GM12878 (cell line): ENCODE measurements around the gene TSEN54. TPM values are rescaled to one million over a fixed set of nuclear protein-coding genes. Genes with fewer than 3 reads are reported as not detected.

Experiments used
- ATAC-seq: fragments of 200-7000 bp; cut with Tn5 transposase; 3 replicates; pipeline ENCODE4 v1.9.1; 2020; ENCODE audit warnings: mild to moderate bottlenecking, moderate library complexity
- BruUV-seq: library from RNA; stranded (reverse); fragments of 400-500 nt; replicated peaks from 2 replicates; lab custom pipeline; 2021; lab: Mats Ljungman, UMichigan
- CTCF ChIA-PET: fragments of 300-600 bp; sonication (Branson Sonifier 250); formaldehyde crosslinking; extraction: SDS; loops from one replicate; lab custom pipeline; 2021; ENCODE audit warnings: inconsistent platforms; lab: Yijun Ruan, JAX
- POLR2A ChIA-PET: fragments of 350-600 bp; formaldehyde crosslinking; extraction: SDS; loops from one replicate; lab custom pipeline; 2021; ENCODE audit warnings: inconsistent platforms; lab: Charles Lee
- RAD21 ChIA-PET: fragments of 300-600 bp; sonication (Branson Sonifier 250); formaldehyde crosslinking; loops from one replicate; lab custom pipeline; 2023; ENCODE audit warnings: antibody characterized with exemption; ENCODE audit not compliant: unreplicated experiment; lab: Charles Lee
- SMC1A ChIA-PET: fragments of 300-600 bp; sonication (Branson Sonifier 250); formaldehyde crosslinking; loops from one replicate; lab custom pipeline; 2023; ENCODE audit not compliant: unreplicated experiment, uncharacterized antibody; lab: Charles Lee
- DNase-seq: peaks from one replicate; pipeline ENCODE4 v3.0.0-alpha.2; 2011; ENCODE audit warnings: low read depth, low spot score
- FAIRE-seq: peaks from 3 replicates; lab custom pipeline; 2011; peaks lifted over from hg19 to GRCh38; lab: Jason Lieb, UNC
- H2AFZ ChIP-seq: 2 replicates; pipeline ENCODE4 v1.6.0; 2011; ENCODE audit warnings: low read depth, low read length, control low read depth; ENCODE audit not compliant: control insufficient read depth
- H3K27ac ChIP-seq: 2 replicates; pipeline ENCODE4 v1.5.1; 2011; ENCODE audit warnings: control low read depth; ENCODE audit not compliant: control insufficient read depth, insufficient read depth
- H3K27me3 ChIP-seq, 2 experiments: replicated peaks in 1 of 2; 2 replicates each; pipeline versions ENCODE4 v1.6.0 to v1.6.1; 2011; ENCODE audit warnings: low read length in 1 of 2; ENCODE audit not compliant: control insufficient read depth in 2 of 2, insufficient read depth in 2 of 2
- H3K36me3 ChIP-seq, 2 experiments: 2 replicates each; pipeline ENCODE4 v1.5.1; 2011; ENCODE audit warnings: low read length in 1 of 2; ENCODE audit not compliant: control insufficient read depth in 2 of 2, insufficient read depth in 2 of 2
- H3K4me1 ChIP-seq: 2 replicates; pipeline ENCODE4 v1.6.1; 2011; ENCODE audit warnings: mild to moderate bottlenecking, low read length, moderate library complexity, mixed read lengths; ENCODE audit not compliant: control insufficient read depth, insufficient read depth
- H3K4me2 ChIP-seq: 2 replicates; pipeline ENCODE4 v1.6.0; 2011; ENCODE audit warnings: control low read depth; ENCODE audit not compliant: control insufficient read depth, insufficient read depth
- H3K4me3 ChIP-seq: fragments of 200-600 bp; sonication (generic); 2 replicates; pipeline ENCODE4 v1.5.1; 2016
- H3K79me2 ChIP-seq: 2 replicates; pipeline ENCODE4 v1.6.0; 2011; ENCODE audit warnings: low read length; ENCODE audit not compliant: control insufficient read depth, insufficient read depth
- H3K9ac ChIP-seq: 2 replicates; pipeline ENCODE4 v1.8.0; 2011; ENCODE audit warnings: low read length, control low read depth, mixed read lengths; ENCODE audit not compliant: control insufficient read depth, insufficient read depth
- H3K9me3 ChIP-seq: replicated peaks from 3 replicates; pipeline ENCODE4 v1.5.1; 2011; ENCODE audit warnings: mild to moderate bottlenecking, low read length; ENCODE audit not compliant: control insufficient read depth, insufficient read depth
- H4K20me1 ChIP-seq: 2 replicates; pipeline ENCODE4 v1.6.0; 2011; ENCODE audit not compliant: control insufficient read depth, insufficient read depth
- CBX3 ChIP-seq: fragments of 200-600 bp; sonication (generic); IDR thresholded peaks from 2 replicates; pipeline ENCODE4 v1.6.1; 2016; ENCODE audit warnings: low read depth, borderline replicate concordance
- CHD4 ChIP-seq: fragments of 200-600 bp; sonication (generic); IDR thresholded peaks from 2 replicates; pipeline ENCODE4 v1.6.1; 2016; ENCODE audit warnings: mild to moderate bottlenecking
- E2F8 ChIP-seq: fragments of 450-650 bp; IDR thresholded peaks from 2 replicates; pipeline ENCODE4 v1.6.1; 2018; ENCODE audit warnings: mild to moderate bottlenecking, low read depth, moderate library complexity; ENCODE audit not compliant: partially characterized antibody
- ESRRA ChIP-seq: IDR thresholded peaks from 2 replicates; pipeline ENCODE4 v1.6.1; 2012; ENCODE audit warnings: mild to moderate bottlenecking, low read length, improper control_type of control experiment
- HDGF ChIP-seq: fragments of 450-650 bp; IDR thresholded peaks from 2 replicates; pipeline ENCODE4 v1.6.1; 2016; ENCODE audit warnings: antibody characterized with exemption
- IRF4 ChIP-seq: IDR thresholded peaks from 2 replicates; pipeline ENCODE4 v1.6.1; 2011; ENCODE audit warnings: low read depth, low read length
- MEF2A ChIP-seq: IDR thresholded peaks from 2 replicates; pipeline ENCODE4 v1.6.1; 2011; ENCODE audit warnings: low read depth, mild to moderate bottlenecking, low read length, moderate library complexity; ENCODE audit not compliant: insufficient read depth
- RELB ChIP-seq: fragments of 450-650 bp; IDR thresholded peaks from 2 replicates; pipeline ENCODE4 v1.6.1; 2017; ENCODE audit warnings: low read depth, mild to moderate bottlenecking, moderate library complexity
- SKIL ChIP-seq: fragments of 450-650 bp; IDR thresholded peaks from 2 replicates; pipeline ENCODE4 v1.6.1; 2017; ENCODE audit warnings: mild to moderate bottlenecking, low read depth, inconsistent platforms; ENCODE audit not compliant: poor library complexity, severe bottlenecking
- SP1 ChIP-seq: IDR thresholded peaks from one replicate; pipeline ENCODE4 v1.6.1; 2011; ENCODE audit warnings: low read depth, low read length
- WRNIP1 ChIP-seq: IDR thresholded peaks from 2 replicates; pipeline ENCODE4 v1.6.1; 2011; ENCODE audit warnings: low read depth, low read length, improper control_type of control experiment, borderline replicate concordance
- ZNF217 ChIP-seq: fragments of 450-650 bp; IDR thresholded peaks from 2 replicates; pipeline ENCODE4 v1.6.1; 2017; ENCODE audit warnings: antibody characterized with exemption, mild to moderate bottlenecking
- ZNF384 ChIP-seq: IDR thresholded peaks from 2 replicates; pipeline ENCODE4 v1.6.1; 2012; ENCODE audit warnings: low read depth, mild to moderate bottlenecking, low read length, improper control_type of control experiment, borderline replicate concordance
- WGBS: methylation state at CpG from one replicate; pipeline ENCODE4 v1.1.6; 2016; ENCODE audit warnings: low lambda C conversion rate; ENCODE audit not compliant: insufficient replicate concordance, insufficient coverage; ENCODE audit errors: missing lambda C conversion rate; 5-methylcytosine and 5-hydroxymethylcytosine counted together
- in situ Hi-C: fragments of 300-500 bp; cut with MboI; formaldehyde crosslinking; loops from 9 replicates; pipeline ENCODE4 v1.14.3; 2018; ENCODE audit warnings: mixed read lengths
- intact Hi-C: fragments of 100-400 bp; cut with micrococcal nuclease; formaldehyde crosslinking; loops from one replicate; pipeline ENCODE4 v1.14.2; 2022; ENCODE audit not compliant: unreplicated experiment
- polyA plus RNA-seq, 11 experiments: library from polyadenylated mRNA; depleted of rRNA in 4 of 11; unstranded in 6 of 11; stranded (reverse) in 5 of 11; fragments of >200 nt; fragmentation: Nextera tagmentation in 4 of 11; fragmentation: Illumina TruSeq in 1 of 11; extraction: Ambion mirVana in 4 of 11; extraction: Trizol in 1 of 11; gene quantifications; 1 replicate in 1 of 11; 2 replicates in 10 of 11; pipeline versions ENCODE4 v1.2.1 to v1.2.3, GENCODE V29; 2011 to 2016; ENCODE audit warnings: inconsistent platforms in 2 of 11, missing spikeins in 2 of 11, low read depth in 1 of 11
- total RNA-seq, 4 experiments: library from RNA; depleted of rRNA in 3 of 4; stranded (reverse); fragments of >200 nt in 3 of 4; fragmentation: Illumina TruSeq in 1 of 4; extraction: Trizol in 1 of 4; gene quantifications; 2 replicates each; pipeline versions ENCODE4 v1.2.1 to v1.2.3, GENCODE V29; 2013 to 2021

Gene TSEN54
- total and polyA plus RNA-seq, 10 of the 15 experiments (the other 5 are each of a cell fraction or from before 2014, with no cell fraction given), result 7.1 to 48.0 (median 41.1) TPM

- TF ChIP-seq E2F8, result no peak
Measured at GRCh38 chr17:75530837-75531720, 14.8 kb downstream of the TSEN54 start (continued).

- RAD21 ChIA-PET, result interaction anchor here (0.7 kb wide), 1 partner anchor 216 kb away, joined by 3 read pairs; no protein-coding TSS in a partner anchor
- TF ChIP-seq ZNF384 (no peak), SKIL (no peak), RELB (no peak), MEF2A (no peak), CBX3 (no peak), SP1 (no peak), IRF4 (no peak), HDGF (no peak), ESRRA (no peak), WRNIP1 (no peak), ZNF217 (no peak), CHD4 (no peak)
- no peak for FAIRE-seq
- H3K27me3 ChIP-seq, result no peaks in the 10 kb centered on the region
- POLR2A ChIA-PET, result interaction anchor here (0.6 kb wide), 1 partner anchor 125 kb away, joined by 3 read pairs; no protein-coding TSS in a partner anchor
- H3K9ac ChIP-seq, result no peak overlapping the region
- SMC1A ChIA-PET, result no interaction called here
- WGBS, result 57% methylated on average over 7 of the region's 7 CpGs
- CTCF ChIA-PET, result no interaction called here
- H2AFZ ChIP-seq, result no peak overlapping the region
- H3K27ac ChIP-seq, result no peak overlapping the region
- intact Hi-C loops, result no loop called here
- no TSS peak for BruUV-seq
- no peak overlapping the region for H3K4me2 ChIP-seq
- H3K36me3 ChIP-seq, result no peaks in the 10 kb centered on the region
- peaks cover 11% of the 10 kb centered on the region for H3K4me1 ChIP-seq
- no peaks in the 10 kb centered on the region for H4K20me1 ChIP-seq
- DNase-seq, result no peak
- H3K4me3 ChIP-seq, result no peak overlapping the region
- in situ Hi-C loops, result no loop called here
- H3K9me3 ChIP-seq, result no peaks in the 10 kb centered on the region
- no peak for ATAC-seq
- no peaks in the 10 kb centered on the region for H3K79me2 ChIP-seq
Measured at GRCh38 chr17:75531721-75532072, 15.4 kb downstream of the TSEN54 start.
